HFFc6 (cell line): ENCODE data around the gene TCF7L1. TPM values are rescaled to one million over a fixed set of nuclear protein-coding genes. Genes with fewer than 3 reads are reported as not detected.

ENCODE experiments used
- DNase-seq: peaks from one replicate; pipeline ENCODE4 v3.0.0-alpha.2; 2018
- H3K27ac Mint-ChIP-seq: 2 replicates; pipeline ENCODE4 v1.8.0; 2020; ENCODE audit warnings: mild to moderate bottlenecking, mixed read lengths
- H3K27me3 Mint-ChIP-seq: 2 replicates; pipeline ENCODE4 v1.8.0; 2021; ENCODE audit warnings: mild to moderate bottlenecking, moderate library complexity, mixed read lengths; ENCODE audit not compliant: insufficient read depth
- H3K36me3 Mint-ChIP-seq: 2 replicates; pipeline ENCODE4 v1.8.0; 2021; ENCODE audit warnings: low read depth, mixed read lengths
- H3K4me1 Mint-ChIP-seq: 2 replicates; pipeline ENCODE4 v1.8.0; 2020; ENCODE audit warnings: low read depth, mixed read lengths
- H3K4me3 Mint-ChIP-seq: 2 replicates; pipeline ENCODE4 v1.8.0; 2020; ENCODE audit warnings: mild to moderate bottlenecking, moderate library complexity, mixed read lengths
- H3K9me3 Mint-ChIP-seq: 2 replicates; pipeline ENCODE4 v1.8.0; 2020; ENCODE audit warnings: mild to moderate bottlenecking, mixed read lengths
- CTCF ChIP-seq: fragments of 200-600 bp; sonication (generic); IDR thresholded peaks from 2 replicates; pipeline ENCODE4 v1.5.0; 2021; ENCODE audit warnings: antibody characterized with exemption, mild to moderate bottlenecking
- total RNA-seq, 6 experiments: library from RNA; stranded (reverse); fragmentation: NEBNext Ultra II Directional; extraction: Animal tissue kit (Norgen Biotek cat#: 25700); gene quantifications; 2 replicates in 1 of 6; 3 replicates in 5 of 6; pipeline ENCODE4 v1.2.3, GENCODE V29; 2021

Gene TCF7L1
- total RNA-seq, 6 experiments from 2014 or later: 2.6 to 10.3 (median 9.4) TPM

DNA sequence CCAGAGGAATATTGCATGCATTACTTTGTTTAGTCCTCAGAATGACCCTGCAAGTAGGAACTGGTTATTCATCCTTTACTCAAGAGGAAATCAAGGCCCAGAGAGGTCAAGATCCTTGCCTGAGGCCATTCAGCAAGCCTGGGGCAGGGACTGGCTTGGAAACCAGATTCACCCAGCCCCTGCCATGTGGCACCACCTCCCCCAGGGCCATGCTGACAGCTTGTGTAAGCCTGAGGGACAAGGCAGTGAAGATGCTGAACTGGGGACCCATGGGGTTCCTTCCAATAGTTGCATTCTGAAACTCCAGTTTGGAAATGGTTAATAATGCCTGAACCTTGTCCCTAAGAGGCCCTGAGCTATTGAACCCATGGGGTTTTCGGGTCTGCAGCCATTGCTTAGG lies 24.2 kb downstream of the TCF7L1 start:
- H3K9me3 Mint-ChIP-seq: no peaks in the 10 kb centered on the region
- H3K27me3 Mint-ChIP-seq: peaks cover 4% of the 10 kb centered on the region
- no peaks in the 10 kb centered on the region; the same call in 1 of the 2 replicates for H3K36me3 Mint-ChIP-seq
- no peak overlapping the region for H3K4me3 Mint-ChIP-seq
- no peak overlapping the region for H3K27ac Mint-ChIP-seq
- no peak for TF ChIP-seq CTCF
- no peak for DNase-seq
- H3K4me1 Mint-ChIP-seq: peaks cover 35% of the 10 kb centered on the region

DNA sequence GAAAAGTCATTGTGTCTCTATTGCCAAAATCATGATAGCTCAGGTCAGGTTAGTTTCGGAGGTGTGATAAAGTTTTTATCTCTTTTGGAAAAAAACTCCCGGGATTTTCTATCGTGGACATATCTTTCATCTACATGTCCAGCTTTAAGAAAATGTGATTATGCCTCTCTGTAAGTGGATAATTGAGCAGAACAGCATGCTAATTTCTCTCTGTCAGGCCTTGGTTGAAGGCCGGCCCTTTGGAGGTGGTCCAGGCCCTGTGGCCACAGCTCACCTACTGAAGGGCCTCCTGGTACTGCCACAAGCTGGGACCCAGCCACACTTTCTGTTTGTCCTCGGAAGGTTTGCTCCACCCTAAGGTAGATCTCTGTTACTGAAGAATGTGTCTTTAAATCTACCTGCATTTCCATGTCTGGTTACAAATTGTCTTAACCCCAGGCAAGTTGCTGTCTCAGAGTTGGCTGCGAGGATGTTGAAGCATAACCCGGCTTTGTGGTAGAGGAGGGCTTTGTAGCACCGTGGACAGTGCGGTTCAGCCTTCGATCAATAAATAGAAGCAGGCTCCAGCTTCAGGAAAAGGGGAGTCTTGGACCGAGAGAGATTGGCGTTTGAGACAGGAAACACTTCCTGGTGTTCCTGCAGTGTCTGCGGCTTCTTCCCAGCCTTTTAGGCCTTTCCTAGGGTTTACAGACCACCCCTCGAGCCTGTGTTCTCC lies 25.5 kb downstream of the TCF7L1 start:
- Mint-ChIP-seq H3K4me1 (peaks cover 48% of the 10 kb centered on the region), H3K36me3 (no peaks in the 10 kb centered on the region; the same call in 1 of the 2 replicates), H3K4me3 (no peak overlapping the region), H3K27me3 (peaks cover 2% of the 10 kb centered on the region), H3K27ac (no peak overlapping the region), H3K9me3 (no peaks in the 10 kb centered on the region)
- DNase-seq: no peak
- TF ChIP-seq CTCF: no peak

GRCh38 chr2:85159589-85159988 lies 26.4 kb downstream of the TCF7L1 start:
- peaks cover 55% of the 10 kb centered on the region for H3K4me1 Mint-ChIP-seq
- peaks cover 2% of the 10 kb centered on the region; the same call in 1 of the 2 replicates for H3K27me3 Mint-ChIP-seq
- H3K36me3 Mint-ChIP-seq: no peaks in the 10 kb centered on the region
- H3K4me3 Mint-ChIP-seq: no peak overlapping the region
- H3K27ac Mint-ChIP-seq: no peak overlapping the region
- DNase-seq: no peak
- no peak for TF ChIP-seq CTCF
- H3K9me3 Mint-ChIP-seq: no peaks in the 10 kb centered on the region

DNA sequence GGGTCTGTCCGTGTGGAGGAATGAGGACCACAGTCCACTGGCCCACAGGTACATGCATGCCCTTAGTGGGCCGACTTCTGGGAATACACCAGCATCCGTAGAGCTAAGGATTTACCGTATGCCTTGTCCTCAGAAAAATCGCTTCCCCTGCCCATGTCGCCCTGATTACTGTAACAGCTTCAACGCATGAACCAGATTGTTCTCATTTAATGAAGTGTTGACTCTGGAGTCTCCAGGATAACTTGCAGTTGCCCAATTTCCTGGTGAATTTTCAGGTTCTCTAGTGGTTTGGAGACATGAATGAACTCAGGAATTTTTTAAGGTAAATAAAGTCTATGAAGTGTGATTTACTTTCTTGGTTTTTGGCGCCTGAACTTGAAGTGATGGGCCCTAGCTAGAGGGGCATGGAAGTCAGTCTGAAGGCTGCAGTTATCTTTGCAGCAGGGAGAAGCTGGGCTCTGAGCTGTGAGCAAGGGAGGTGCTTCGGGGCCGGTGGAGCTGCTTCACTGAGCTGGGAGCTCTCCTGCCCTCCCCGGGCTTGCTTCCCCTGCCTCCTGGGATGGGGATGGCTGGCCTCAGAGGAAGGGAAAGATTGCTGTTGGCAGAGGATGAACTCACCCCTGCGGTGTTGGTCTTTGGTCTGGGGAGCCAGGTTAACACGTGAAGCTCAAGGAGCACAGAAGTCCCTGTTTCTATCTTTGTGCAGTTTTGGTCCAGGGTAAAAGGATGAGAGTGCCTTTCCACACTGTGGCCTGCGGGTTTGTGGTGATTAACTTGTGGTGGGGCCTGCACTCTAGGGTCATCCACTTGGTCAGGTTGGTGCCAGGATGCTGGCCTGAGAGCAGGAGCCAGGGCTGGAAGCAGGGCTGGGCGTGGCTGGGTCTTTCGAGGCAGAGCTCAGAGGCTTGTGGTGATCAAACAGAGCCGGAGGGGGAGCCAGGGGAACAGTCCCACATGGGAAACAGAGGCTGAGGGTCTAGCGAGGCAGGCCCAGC lies 28.1 kb downstream of the TCF7L1 start:
- peak; percentile 30 for DNase-seq
- H3K27ac Mint-ChIP-seq: peak overlapping the region; percentile 16; the same call in 1 of the 2 replicates

More for the DNA sequence above, 28.1 kb downstream of the TCF7L1 start:
- TF ChIP-seq CTCF: no peak
- Mint-ChIP-seq H3K4me3 (no peak overlapping the region), H3K36me3 (no peaks in the 10 kb centered on the region), H3K27me3 (peaks cover 2% of the 10 kb centered on the region; the same call in 1 of the 2 replicates), H3K9me3 (no peaks in the 10 kb centered on the region), H3K4me1 (peaks cover 46% of the 10 kb centered on the region)
